ENCODE measurements around the gene ZNF280A.

DNA sequence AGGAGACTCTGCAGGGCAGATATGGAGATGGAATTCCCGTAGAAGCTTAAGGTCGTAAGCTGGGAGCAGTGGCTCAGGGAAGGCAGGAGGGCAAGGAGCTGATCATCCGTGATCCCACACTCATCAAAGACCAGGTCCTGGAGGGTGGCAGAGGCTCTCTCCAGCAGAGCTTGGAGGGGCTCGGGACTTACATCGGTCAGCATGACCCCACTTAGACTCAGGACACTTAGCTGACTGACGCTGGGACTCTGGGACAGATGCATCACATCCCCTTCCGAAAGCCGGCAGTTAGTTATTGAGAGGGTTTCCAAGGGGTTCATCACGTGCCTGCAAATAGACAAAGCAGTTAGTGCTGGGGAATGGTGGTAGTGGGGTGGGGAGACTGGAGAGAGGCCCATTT, 28.2 kb upstream of the ZNF280A start:
- TF ChIP-seq, protein P1, sequence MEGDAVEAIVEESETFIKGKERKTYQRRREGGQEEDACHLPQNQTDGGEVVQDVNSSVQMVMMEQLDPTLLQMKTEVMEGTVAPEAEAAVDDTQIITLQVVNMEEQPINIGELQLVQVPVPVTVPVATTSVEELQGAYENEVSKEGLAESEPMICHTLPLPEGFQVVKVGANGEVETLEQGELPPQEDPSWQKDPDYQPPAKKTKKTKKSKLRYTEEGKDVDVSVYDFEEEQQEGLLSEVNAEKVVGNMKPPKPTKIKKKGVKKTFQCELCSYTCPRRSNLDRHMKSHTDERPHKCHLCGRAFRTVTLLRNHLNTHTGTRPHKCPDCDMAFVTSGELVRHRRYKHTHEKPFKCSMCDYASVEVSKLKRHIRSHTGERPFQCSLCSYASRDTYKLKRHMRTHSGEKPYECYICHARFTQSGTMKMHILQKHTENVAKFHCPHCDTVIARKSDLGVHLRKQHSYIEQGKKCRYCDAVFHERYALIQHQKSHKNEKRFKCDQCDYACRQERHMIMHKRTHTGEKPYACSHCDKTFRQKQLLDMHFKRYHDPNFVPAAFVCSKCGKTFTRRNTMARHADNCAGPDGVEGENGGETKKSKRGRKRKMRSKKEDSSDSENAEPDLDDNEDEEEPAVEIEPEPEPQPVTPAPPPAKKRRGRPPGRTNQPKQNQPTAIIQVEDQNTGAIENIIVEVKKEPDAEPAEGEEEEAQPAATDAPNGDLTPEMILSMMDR (IDR thresholded peaks at IDR 0.05; ENCODE audit: low read length): no peak
- TF ChIP-seq EZH2 (optimal IDR thresholded peaks at IDR 0.05; ENCODE audit: low read depth, low read length): no peak
